HepG2 (cell line): Measurements from ENCODE around the gene C20orf144. TPM values are rescaled to one million over a fixed set of nuclear protein-coding genes. Genes with fewer than 3 reads are reported as not detected.
A peak's percentile ranks its signal among the peaks of the same experiment; 100 is the strongest.

Source experiments
- ARHGAP35 ChIP-seq: sonication (generic); formaldehyde crosslinking; IDR thresholded peaks from 2 replicates; pipeline ENCODE4 v1.9.0; 2022; ENCODE audit warnings: mild to moderate bottlenecking, inconsistent platforms, moderate library complexity, missing genetic modification reagents, borderline replicate concordance
- FOXA1 ChIP-seq, 2 experiments: fragments of 450-650 bp in 1 of 2; sonication (generic) in 1 of 2; formaldehyde crosslinking in 1 of 2; IDR thresholded peaks; 2 replicates each; pipeline versions ENCODE4 v1.4.0 to v1.6.1; 2016 to 2020; ENCODE audit warnings: missing genetic modification reagents in 1 of 2
- HES4 ChIP-seq: sonication (generic); formaldehyde crosslinking; IDR thresholded peaks from 2 replicates; pipeline ENCODE4 v1.9.0; 2021; ENCODE audit warnings: mild to moderate bottlenecking, missing genetic modification reagents, borderline replicate concordance
- LCORL ChIP-seq, 2 experiments: fragments of 450-650 bp in 1 of 2; sonication (generic) in 1 of 2; formaldehyde crosslinking in 1 of 2; IDR thresholded peaks; 2 replicates each; pipeline versions ENCODE4 v1.5.0 to v1.6.1; 2017 to 2020; ENCODE audit warnings: antibody characterized with exemption in 1 of 2, missing genetic modification reagents in 1 of 2
- MXI1 ChIP-seq: IDR thresholded peaks from 3 replicates; pipeline ENCODE4 v1.6.1; 2012; ENCODE audit warnings: low read depth, low read length, inconsistent platforms, borderline replicate concordance
- PRDM4 ChIP-seq: sonication (generic); formaldehyde crosslinking; IDR thresholded peaks from 2 replicates; pipeline ENCODE4 v1.9.0; 2021; ENCODE audit warnings: missing genetic modification reagents, borderline replicate concordance
- SIX4 ChIP-seq: sonication (generic); formaldehyde crosslinking; IDR thresholded peaks from 2 replicates; pipeline ENCODE4 v1.4.0; 2020; ENCODE audit warnings: missing genetic modification reagents
- ZNF318 ChIP-seq: sonication (generic); formaldehyde crosslinking; IDR thresholded peaks from 2 replicates; pipeline ENCODE4 v1.4.0; 2020; ENCODE audit warnings: mild to moderate bottlenecking, missing genetic modification reagents
- ZNF605 ChIP-seq: sonication (generic); formaldehyde crosslinking; IDR thresholded peaks from 2 replicates; pipeline ENCODE4 v1.8.0; 2022; ENCODE audit warnings: mild to moderate bottlenecking, missing genetic modification reagents
- ZNF724P ChIP-seq: sonication (generic); formaldehyde crosslinking; IDR thresholded peaks from 2 replicates; pipeline ENCODE4 v1.8.0; 2022; ENCODE audit warnings: missing genetic modification reagents, borderline replicate concordance
- polyA plus RNA-seq, 8 experiments: library from polyadenylated mRNA; depleted of rRNA in 3 of 8; stranded (reverse) in 7 of 8; unstranded in 1 of 8; fragments of >200 nt; fragmentation: Illumina TruSeq in 4 of 8; extraction: Trizol in 4 of 8; gene quantifications; 2 replicates each; pipeline versions ENCODE4 v1.2.1 to v1.2.3, GENCODE V29; 2011 to 2016; ENCODE audit warnings: low read depth in 4 of 8, missing spikeins in 1 of 8, mixed read lengths in 1 of 8; ENCODE audit not compliant: insufficient read depth in 1 of 8
- total RNA-seq, 5 experiments: library from RNA; depleted of rRNA; stranded (reverse); fragments of >200 nt; fragmentation: Illumina TruSeq; extraction: Trizol; gene quantifications; 2 replicates each; pipeline ENCODE4 v1.2.3, GENCODE V29; 2016; ENCODE audit warnings: low read depth in 1 of 5
- TF ChIP-seq, protein P1 (sequence below): sonication (generic); formaldehyde crosslinking; IDR thresholded peaks from 2 replicates; pipeline ENCODE4 v1.8.1; 2022; ENCODE audit warnings: mild to moderate bottlenecking, missing genetic modification reagents
- TF ChIP-seq, protein P2 (sequence below): sonication (generic); formaldehyde crosslinking; IDR thresholded peaks from 2 replicates; pipeline ENCODE4 v1.4.0; 2020; ENCODE audit warnings: missing genetic modification reagents, borderline replicate concordance

The C20orf144 gene
- total and polyA plus RNA-seq, 2 of the 13 experiments (the other 11 are each of a cell fraction or from before 2014, with no cell fraction given): 0.09 to 0.16 TPM

- TF ChIP-seq, protein P1, sequence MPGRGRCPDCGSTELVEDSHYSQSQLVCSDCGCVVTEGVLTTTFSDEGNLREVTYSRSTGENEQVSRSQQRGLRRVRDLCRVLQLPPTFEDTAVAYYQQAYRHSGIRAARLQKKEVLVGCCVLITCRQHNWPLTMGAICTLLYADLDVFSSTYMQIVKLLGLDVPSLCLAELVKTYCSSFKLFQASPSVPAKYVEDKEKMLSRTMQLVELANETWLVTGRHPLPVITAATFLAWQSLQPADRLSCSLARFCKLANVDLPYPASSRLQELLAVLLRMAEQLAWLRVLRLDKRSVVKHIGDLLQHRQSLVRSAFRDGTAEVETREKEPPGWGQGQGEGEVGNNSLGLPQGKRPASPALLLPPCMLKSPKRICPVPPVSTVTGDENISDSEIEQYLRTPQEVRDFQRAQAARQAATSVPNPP (CRISPR knock-in tag): 0 out of 2 replicates have a peak, but pooled peaks have one; percentile 22
- TF ChIP-seq ZNF605 (CRISPR knock-in tag) (peak; percentile 85), SIX4 (CRISPR knock-in tag) (peak; percentile 74; the same call in 1 of the 2 replicates), ZNF724P (CRISPR knock-in tag) (peak; percentile 65; the same call in 1 of the 2 replicates), FOXA1 (IDR thresholded peaks at IDR 0.05) (0 out of 2 replicates have a peak, but pooled peaks have one; percentile 37), FOXA1 (CRISPR knock-in tag; IDR thresholded peaks at IDR 0.05) (peak; percentile 83), ARHGAP35 (CRISPR knock-in tag) (no peak), PRDM4 (no peak), HES4 (CRISPR knock-in tag) (peak; percentile 86), ZNF318 (peak; percentile 82; the same call in 1 of the 2 replicates), MXI1 (no peak), LCORL (IDR thresholded peaks at IDR 0.05) (0 out of 2 replicates have a peak, but pooled peaks have one; percentile 5), LCORL (CRISPR knock-in tag; IDR thresholded peaks at IDR 0.05) (peak; percentile 95)
- TF ChIP-seq, protein P2, sequence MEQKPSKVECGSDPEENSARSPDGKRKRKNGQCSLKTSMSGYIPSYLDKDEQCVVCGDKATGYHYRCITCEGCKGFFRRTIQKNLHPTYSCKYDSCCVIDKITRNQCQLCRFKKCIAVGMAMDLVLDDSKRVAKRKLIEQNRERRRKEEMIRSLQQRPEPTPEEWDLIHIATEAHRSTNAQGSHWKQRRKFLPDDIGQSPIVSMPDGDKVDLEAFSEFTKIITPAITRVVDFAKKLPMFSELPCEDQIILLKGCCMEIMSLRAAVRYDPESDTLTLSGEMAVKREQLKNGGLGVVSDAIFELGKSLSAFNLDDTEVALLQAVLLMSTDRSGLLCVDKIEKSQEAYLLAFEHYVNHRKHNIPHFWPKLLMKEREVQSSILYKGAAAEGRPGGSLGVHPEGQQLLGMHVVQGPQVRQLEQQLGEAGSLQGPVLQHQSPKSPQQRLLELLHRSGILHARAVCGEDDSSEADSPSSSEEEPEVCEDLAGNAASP: peak; percentile 71; the same call in 1 of the 2 replicates
Measured at GRCh38 chr20:33701629-33702450, 39.7 kb downstream of the C20orf144 start (continued).
